WERI-Rb-1 (cell line): ENCODE measurements around the gene DYNC1I2.

Experiments
- DNase-seq: peaks from one replicate; pipeline ENCODE4 v3.0.0-alpha.2; 2020
- H3K27ac ChIP-seq: fragments of 250-450 bp; sonication (Bioruptor Pico); 2 replicates; pipeline ENCODE4 v1.5.1; 2020; ENCODE audit warnings: mild to moderate bottlenecking, moderate library complexity
- H3K27me3 ChIP-seq: fragments of 250-450 bp; sonication (Bioruptor Pico); 2 replicates; pipeline ENCODE4 v1.5.1; 2021; ENCODE audit warnings: mild to moderate bottlenecking, low read depth, moderate library complexity; ENCODE audit not compliant: insufficient read depth, severe bottlenecking
- H3K36me3 ChIP-seq: fragments of 250-450 bp; sonication (Bioruptor Pico); 2 replicates; pipeline ENCODE4 v1.5.1; 2020; ENCODE audit warnings: mild to moderate bottlenecking, moderate library complexity
- H3K4me3 ChIP-seq: 2 replicates; pipeline ENCODE4 v1.5.1; 2011; ENCODE audit warnings: low read depth, mild to moderate bottlenecking, control low read depth, low read length
- H3K9me3 ChIP-seq: fragments of 250-450 bp; sonication (Bioruptor Pico); 2 replicates; pipeline ENCODE4 v1.5.1; 2021; ENCODE audit warnings: mild to moderate bottlenecking, moderate library complexity; ENCODE audit not compliant: severe bottlenecking
- CTCF ChIP-seq: IDR thresholded peaks from 2 replicates; pipeline ENCODE4 v1.5.1; 2011; ENCODE audit warnings: low read depth, mild to moderate bottlenecking, control low read depth, inconsistent platforms, low read length

The DYNC1I2 gene

GRCh38 chr2:171788316-171788993, 101.2 kb downstream of the DYNC1I2 start:
- Histone ChIP-seq H3K36me3 (peaks cover 19% of the 10 kb centered on the region), H3K27ac (no peak overlapping the region), H3K27me3 (no peaks in the 10 kb centered on the region), H3K4me3 (no peak overlapping the region), H3K9me3 (no peaks in the 10 kb centered on the region)
- no peak for TF ChIP-seq CTCF
- DNase-seq, result no peak

- H3K27ac ChIP-seq, result no peak overlapping the region
- no peak overlapping the region for H3K4me3 ChIP-seq
- TF ChIP-seq CTCF, result no peak
- no peaks in the 10 kb centered on the region for H3K27me3 ChIP-seq
- no peaks in the 10 kb centered on the region for H3K9me3 ChIP-seq
- peaks cover 8% of the 10 kb centered on the region for H3K36me3 ChIP-seq
- no peak for DNase-seq
Measured at GRCh38 chr2:171789956-171790355, 102.7 kb downstream of the DYNC1I2 start.

- DNase-seq, result no peak
- Histone ChIP-seq H3K9me3 (no peaks in the 10 kb centered on the region), H3K36me3 (peaks cover 5% of the 10 kb centered on the region), H3K27ac (no peak overlapping the region), H3K27me3 (no peaks in the 10 kb centered on the region), H3K4me3 (no peak overlapping the region)
- no peak for TF ChIP-seq CTCF
Measured at GRCh38 chr2:171791361-171791760, 104.1 kb downstream of the DYNC1I2 start.

GRCh38 chr2:171792157-171792556, 104.9 kb downstream of the DYNC1I2 start:
- Histone ChIP-seq H3K9me3 (no peaks in the 10 kb centered on the region), H3K27ac (no peak overlapping the region), H3K27me3 (no peaks in the 10 kb centered on the region), H3K36me3 (peaks cover 5% of the 10 kb centered on the region), H3K4me3 (no peak overlapping the region)
- no peak for TF ChIP-seq CTCF
- no peak for DNase-seq

- no peak for DNase-seq
- peaks cover 5% of the 10 kb centered on the region; the same call in 1 of the 2 replicates for H3K36me3 ChIP-seq
- H3K9me3 ChIP-seq, result no peaks in the 10 kb centered on the region
- no peak for TF ChIP-seq CTCF
- H3K27ac ChIP-seq, result no peak overlapping the region
- no peaks in the 10 kb centered on the region for H3K27me3 ChIP-seq
- H3K4me3 ChIP-seq, result no peak overlapping the region
Measured at GRCh38 chr2:171792886-171793580, 105.8 kb downstream of the DYNC1I2 start.
